Activated CD4-positive, alpha-beta T cell treated with anti-CD3 and anti-CD28 coated beads, Interleukin-2, amount 10 ng/mL, durations not matched to agents 24 days and 14 days (primary cell): ENCODE measurements around the gene TBX1. TPM values are rescaled to one million over a fixed set of nuclear protein-coding genes. Genes with fewer than 3 reads are reported as not detected.

Source experiments
- DNase-seq: peaks from one replicate; pipeline ENCODE4 v3.0.0; 2022
- H3K27ac Mint-ChIP-seq: one replicate; pipeline ENCODE4 v1.8.0; 2022; ENCODE audit warnings: mild to moderate bottlenecking, mixed read lengths
- H3K27me3 Mint-ChIP-seq: one replicate; pipeline ENCODE4 v1.8.0; 2022; ENCODE audit warnings: mixed read lengths
- H3K36me3 Mint-ChIP-seq: one replicate; pipeline ENCODE4 v1.8.0; 2022; ENCODE audit warnings: low read depth, mild to moderate bottlenecking, mixed read lengths
- H3K4me1 Mint-ChIP-seq: one replicate; pipeline ENCODE4 v1.8.0; 2021; ENCODE audit warnings: mixed read lengths
- H3K4me3 Mint-ChIP-seq: one replicate; pipeline ENCODE4 v1.8.0; 2022; ENCODE audit warnings: mild to moderate bottlenecking, moderate library complexity, mixed read lengths
- H3K9me3 Mint-ChIP-seq: one replicate; pipeline ENCODE4 v1.8.0; 2021; ENCODE audit warnings: mixed read lengths
- intact Hi-C: fragments of 100-400 bp; cut with micrococcal nuclease; formaldehyde crosslinking; loops from one replicate; pipeline ENCODE4 v1.15.1; 2023
- total RNA-seq: library from RNA; stranded (reverse); gene quantifications from 2 replicates; pipeline ENCODE4 v1.2.3, GENCODE V29; 2022

TBX1 gene
- total RNA-seq, 1 donor from 2014 or later: not detected

DNA sequence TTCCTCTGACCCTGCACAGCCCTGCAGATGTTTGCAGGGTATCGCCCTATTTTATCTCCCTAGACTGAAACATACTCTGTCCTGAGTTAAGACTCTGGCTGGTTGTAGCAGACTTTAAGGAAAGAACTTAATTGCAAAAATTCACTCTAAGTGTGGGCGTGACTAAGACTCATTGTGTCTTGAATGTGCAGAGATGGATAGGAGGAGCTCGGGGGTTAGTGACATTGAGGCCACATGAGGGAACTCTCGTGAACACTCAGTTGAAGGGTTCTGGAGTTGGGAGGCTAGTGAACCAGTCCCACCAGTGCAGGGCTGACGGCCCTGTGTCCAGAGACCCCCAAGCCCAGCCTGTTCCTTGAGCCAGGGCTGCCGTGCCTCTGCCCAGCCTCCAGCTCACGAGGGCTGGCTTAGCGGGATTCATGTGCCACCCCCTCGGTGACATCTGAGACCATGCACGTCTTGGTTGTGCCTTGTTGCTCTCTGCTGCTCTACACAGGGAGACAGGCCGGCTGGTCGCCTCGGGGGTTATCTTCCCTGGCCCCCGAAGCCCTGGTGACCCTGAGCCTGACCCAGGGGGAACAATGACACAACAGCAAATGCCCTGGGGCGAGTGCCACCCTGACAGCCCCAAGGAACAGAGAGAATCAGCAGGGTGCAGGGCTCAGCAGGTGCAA, 11.4 kb upstream of the TBX1 start:
- Mint-ChIP-seq H3K4me1 (no peaks in the 10 kb centered on the region), H3K27me3 (peaks cover 12% of the 10 kb centered on the region), H3K4me3 (no peak overlapping the region), H3K27ac (no peak overlapping the region), H3K9me3 (no peaks in the 10 kb centered on the region), H3K36me3 (no peaks in the 10 kb centered on the region)
- DNase-seq: no peak
- intact Hi-C loops: no loop called here

DNA sequence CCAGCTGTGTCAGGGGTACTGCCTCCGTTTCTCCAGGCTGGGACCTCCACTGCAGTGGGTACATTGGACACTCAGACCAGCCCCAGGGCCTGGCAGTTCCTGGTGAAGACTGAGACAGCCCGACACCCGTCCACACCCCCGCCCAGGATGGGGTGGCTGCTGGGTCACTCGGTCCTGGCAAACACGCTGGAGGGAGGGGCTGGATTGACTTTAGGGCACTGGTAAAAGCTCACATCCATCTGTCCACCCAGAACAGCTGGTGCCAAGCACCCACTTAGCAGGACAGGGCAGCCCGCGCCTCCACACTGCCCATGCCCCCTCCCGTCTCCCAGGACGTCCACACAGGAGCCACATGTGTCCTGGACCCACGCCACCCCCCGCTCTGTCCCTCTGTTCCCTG, 10.7 kb upstream of the TBX1 start:
- DNase-seq: no peak
- Mint-ChIP-seq H3K36me3 (no peaks in the 10 kb centered on the region), H3K27ac (no peak overlapping the region), H3K9me3 (no peaks in the 10 kb centered on the region), H3K4me1 (no peaks in the 10 kb centered on the region), H3K27me3 (peaks cover 18% of the 10 kb centered on the region), H3K4me3 (no peak overlapping the region)
- intact Hi-C loops: no loop called here

GRCh38 chr22:19750507-19751490, 9.8 kb upstream of the TBX1 start:
- intact Hi-C loops: no loop called here
- H3K27me3 Mint-ChIP-seq: peaks cover 22% of the 10 kb centered on the region
- H3K4me1 Mint-ChIP-seq: peaks cover 1% of the 10 kb centered on the region
- H3K9me3 Mint-ChIP-seq: no peaks in the 10 kb centered on the region
- H3K4me3 Mint-ChIP-seq: no peak overlapping the region
- no peaks in the 10 kb centered on the region for H3K36me3 Mint-ChIP-seq
- H3K27ac Mint-ChIP-seq: no peak overlapping the region
- DNase-seq: no peak

GRCh38 chr22:19751497-19752245, 8.9 kb upstream of the TBX1 start:
- H3K9me3 Mint-ChIP-seq: no peaks in the 10 kb centered on the region
- H3K4me1 Mint-ChIP-seq: peaks cover 6% of the 10 kb centered on the region
- no peaks in the 10 kb centered on the region for H3K36me3 Mint-ChIP-seq
- DNase-seq: no peak
- H3K27ac Mint-ChIP-seq: no peak overlapping the region
- H3K27me3 Mint-ChIP-seq: peaks cover 30% of the 10 kb centered on the region
- intact Hi-C loops: no loop called here
- H3K4me3 Mint-ChIP-seq: no peak overlapping the region

DNA sequence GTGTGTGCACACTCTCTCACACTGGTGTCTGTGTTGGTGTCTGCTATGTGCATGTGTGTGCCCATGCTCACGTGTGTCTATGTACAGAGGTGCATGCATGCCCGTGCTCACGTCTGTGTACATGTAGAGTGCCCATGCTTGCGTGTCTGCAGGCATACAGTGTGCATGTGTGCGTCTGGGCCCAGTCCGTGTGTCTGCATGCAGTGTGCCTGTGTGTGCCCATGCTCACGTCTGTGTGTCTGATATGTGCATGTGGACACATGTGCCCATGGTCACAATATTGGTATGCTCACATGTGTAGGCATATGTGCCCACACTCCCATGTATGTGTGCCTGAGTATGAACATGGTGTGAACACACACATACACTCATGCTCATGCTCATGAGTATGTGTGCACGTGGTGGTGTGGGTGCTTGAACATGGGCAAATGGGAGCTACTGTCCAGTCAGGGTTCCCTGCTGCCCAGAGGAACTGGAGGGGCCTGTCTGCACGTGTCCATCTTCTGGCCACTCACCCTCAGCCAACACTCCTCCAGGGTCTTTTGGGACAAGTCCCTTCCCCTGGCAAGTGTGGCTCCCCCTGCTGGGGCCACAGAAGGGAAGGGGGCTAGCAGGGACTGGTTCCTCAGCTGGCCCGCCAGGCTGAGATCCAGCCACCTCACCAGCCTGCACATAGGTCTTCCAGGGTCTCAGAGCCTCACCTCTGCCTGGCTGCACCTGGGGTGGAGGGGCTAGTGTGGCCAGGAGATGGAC, 7.3 kb upstream of the TBX1 start:
- Mint-ChIP-seq H3K9me3 (no peaks in the 10 kb centered on the region), H3K36me3 (no peaks in the 10 kb centered on the region)
- intact Hi-C loops: no loop called here

DNA sequence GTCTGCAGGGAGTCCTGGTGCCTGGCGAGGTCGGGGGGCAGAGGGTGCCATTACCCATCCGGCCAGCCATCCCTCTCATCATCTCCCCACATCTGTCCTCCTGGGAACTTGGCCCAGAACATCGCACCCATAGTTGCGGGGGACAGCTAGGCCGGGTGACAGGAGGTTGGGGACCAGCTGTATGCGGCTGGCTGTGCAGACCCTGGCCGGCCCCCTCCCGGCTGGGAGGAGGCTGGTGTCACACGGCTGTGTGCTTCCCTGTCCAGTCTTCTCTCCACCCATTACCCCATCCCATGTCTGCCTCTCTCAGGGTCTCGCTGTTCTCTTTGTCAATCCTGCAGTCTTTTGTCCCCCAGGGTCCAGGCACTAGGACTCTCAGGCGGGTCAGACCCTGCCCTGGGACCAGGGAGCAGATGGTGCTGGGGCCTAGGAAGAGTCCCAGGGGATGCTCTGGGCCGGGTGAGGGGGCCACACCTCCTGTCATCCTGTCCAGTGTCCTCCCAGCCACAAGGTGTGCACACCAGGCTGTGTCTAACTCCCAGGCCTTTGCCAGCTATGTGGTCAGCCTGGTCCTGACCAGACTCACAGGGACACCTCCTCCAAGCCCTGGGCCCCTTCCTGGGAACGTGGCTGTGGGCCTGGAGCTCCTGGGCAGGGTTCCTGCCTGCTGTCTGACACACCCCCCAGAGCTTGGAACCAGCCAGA, 6.4 kb upstream of the TBX1 start:
- Mint-ChIP-seq H3K27me3 (peaks cover 45% of the 10 kb centered on the region), H3K4me3 (no peak overlapping the region), H3K9me3 (no peaks in the 10 kb centered on the region), H3K27ac (no peak overlapping the region), H3K4me1 (peaks cover 11% of the 10 kb centered on the region), H3K36me3 (no peaks in the 10 kb centered on the region)
- DNase-seq: no peak
- intact Hi-C loops: no loop called here

More for the DNA sequence above, 7.3 kb upstream of the TBX1 start:
- Mint-ChIP-seq H3K4me1 (peaks cover 11% of the 10 kb centered on the region), H3K4me3 (no peak overlapping the region), H3K27ac (no peak overlapping the region), H3K27me3 (peaks cover 42% of the 10 kb centered on the region)
- no peak for DNase-seq

DNA sequence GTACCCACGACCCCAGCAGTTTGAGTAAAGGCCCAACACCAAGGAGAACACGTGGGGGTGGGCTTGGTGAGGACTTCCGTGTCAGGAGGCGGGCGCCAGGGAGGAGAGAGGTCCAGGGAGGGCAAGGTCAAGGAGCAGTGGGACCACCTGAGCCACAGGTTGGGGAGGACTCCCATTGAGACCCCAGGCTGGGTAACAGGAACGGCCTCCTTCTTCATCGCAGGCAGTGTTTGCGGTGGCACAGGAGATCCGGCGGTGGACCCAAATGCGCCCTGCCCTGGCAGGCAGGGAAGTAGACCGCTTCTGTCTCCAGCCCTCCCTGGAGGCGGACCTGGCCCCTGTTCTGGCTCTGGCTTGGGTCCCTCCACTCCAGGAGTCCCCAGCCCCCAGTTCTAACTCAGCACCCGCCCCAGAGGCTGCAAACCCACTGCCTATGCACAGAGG, 5.9 kb upstream of the TBX1 start:
- Mint-ChIP-seq H3K36me3 (no peaks in the 10 kb centered on the region), H3K27me3 (peaks cover 49% of the 10 kb centered on the region), H3K27ac (no peak overlapping the region), H3K9me3 (no peaks in the 10 kb centered on the region), H3K4me1 (peaks cover 15% of the 10 kb centered on the region), H3K4me3 (no peak overlapping the region)
- no peak for DNase-seq
- intact Hi-C loops: no loop called here

DNA sequence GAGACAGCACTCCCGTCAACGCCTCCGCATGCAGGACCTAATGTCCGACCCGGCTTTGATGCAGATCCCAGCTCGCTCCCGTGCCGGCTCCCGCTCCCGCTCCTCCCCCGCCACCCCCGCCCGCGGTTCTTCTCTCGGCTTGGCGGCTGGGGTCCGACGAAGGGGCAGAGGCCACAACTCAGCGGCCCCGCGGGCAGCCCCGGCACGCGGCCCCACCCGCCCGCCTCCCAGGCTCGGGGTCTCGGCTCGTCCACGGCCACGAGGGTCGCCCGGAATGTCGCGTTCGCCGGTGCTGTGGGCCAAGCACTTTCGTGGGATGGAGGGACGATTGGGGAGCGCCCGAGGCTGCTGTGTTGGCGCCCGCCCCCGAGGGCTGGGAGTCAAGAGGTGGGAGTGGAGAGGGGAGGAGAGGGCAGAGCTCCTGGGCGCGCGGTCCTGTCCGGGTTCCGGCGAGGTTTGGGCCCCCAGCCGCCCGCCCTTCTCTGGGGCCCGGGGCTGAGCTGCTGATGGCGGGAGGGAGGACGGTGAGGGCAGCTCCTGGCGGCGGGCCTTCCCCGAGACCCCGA, 5.3 kb upstream of the TBX1 start:
- intact Hi-C loops: no loop called here
- Mint-ChIP-seq H3K36me3 (no peaks in the 10 kb centered on the region), H3K4me1 (peaks cover 20% of the 10 kb centered on the region), H3K4me3 (no peak overlapping the region), H3K9me3 (no peaks in the 10 kb centered on the region), H3K27me3 (peaks cover 54% of the 10 kb centered on the region), H3K27ac (no peak overlapping the region)
- DNase-seq: no peak

DNA sequence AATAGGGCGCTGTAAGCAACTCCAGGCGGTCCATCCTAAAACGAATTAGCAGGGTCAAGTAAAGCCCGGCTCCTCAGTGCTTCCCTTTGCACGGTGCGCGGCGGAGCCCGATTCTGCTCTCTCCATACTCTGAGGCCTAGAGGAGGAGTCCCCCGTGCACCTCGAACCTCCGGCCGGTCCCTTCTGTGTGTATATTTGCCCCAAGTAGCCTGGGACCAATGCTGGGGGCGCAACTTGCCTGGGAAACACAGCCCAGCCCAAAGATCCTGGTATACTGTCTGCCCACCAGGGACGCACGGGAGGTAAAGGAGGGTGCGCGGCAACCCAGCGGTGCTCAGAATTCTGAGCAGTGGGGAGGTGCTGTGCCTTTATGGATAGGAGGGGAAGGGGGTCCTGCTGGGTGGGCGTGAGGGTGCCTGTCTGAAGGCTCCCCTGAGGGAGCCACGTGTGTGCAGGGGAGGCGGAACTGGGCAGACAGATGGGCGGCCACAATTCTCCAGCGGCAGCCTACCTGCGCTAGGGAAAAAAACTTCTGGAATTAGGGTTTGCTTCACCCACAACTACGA, 4.8 kb upstream of the TBX1 start:
- peaks cover 55% of the 10 kb centered on the region for H3K27me3 Mint-ChIP-seq
- intact Hi-C loops: no loop called here
- H3K36me3 Mint-ChIP-seq: no peaks in the 10 kb centered on the region
- H3K27ac Mint-ChIP-seq: no peak overlapping the region
- no peaks in the 10 kb centered on the region for H3K9me3 Mint-ChIP-seq
- no peak for DNase-seq
- peak overlapping the region; percentile 58 for H3K4me3 Mint-ChIP-seq
- peaks cover 21% of the 10 kb centered on the region for H3K4me1 Mint-ChIP-seq

GRCh38 chr22:19756288-19757128, 4.1 kb upstream of the TBX1 start:
- Mint-ChIP-seq H3K9me3 (no peaks in the 10 kb centered on the region), H3K27me3 (peaks cover 56% of the 10 kb centered on the region), H3K4me1 (peaks cover 21% of the 10 kb centered on the region), H3K4me3 (peak overlapping the region; percentile 65), H3K27ac (no peak overlapping the region), H3K36me3 (no peaks in the 10 kb centered on the region)
- DNase-seq: peak; percentile 91
- intact Hi-C loops: no loop called here

- H3K9me3 Mint-ChIP-seq: no peaks in the 10 kb centered on the region
- intact Hi-C loops: no loop called here
- peaks cover 63% of the 10 kb centered on the region for H3K27me3 Mint-ChIP-seq
- H3K27ac Mint-ChIP-seq: no peak overlapping the region
- no peak for DNase-seq
- peaks cover 22% of the 10 kb centered on the region for H3K4me1 Mint-ChIP-seq
- H3K36me3 Mint-ChIP-seq: no peaks in the 10 kb centered on the region
- H3K4me3 Mint-ChIP-seq: peak overlapping the region; percentile 33
Measured at GRCh38 chr22:19757140-19757984, 3.2 kb upstream of the TBX1 start.
